Activated CD8-positive, alpha-beta memory T cell treated with anti-CD3 and anti-CD28 coated beads for 48 hours (primary cell): ENCODE results near the gene SPI1.
A peak's percentile ranks its signal among the peaks of the same experiment; 100 is the strongest.

Source experiments
- DNase-seq, 3 experiments: peaks; one replicate each; pipeline ENCODE4 v3.0.0-alpha.2; 2020; ENCODE audit warnings: low read depth in 2 of 3, low spot score in 2 of 3

SPI1 gene

DNA sequence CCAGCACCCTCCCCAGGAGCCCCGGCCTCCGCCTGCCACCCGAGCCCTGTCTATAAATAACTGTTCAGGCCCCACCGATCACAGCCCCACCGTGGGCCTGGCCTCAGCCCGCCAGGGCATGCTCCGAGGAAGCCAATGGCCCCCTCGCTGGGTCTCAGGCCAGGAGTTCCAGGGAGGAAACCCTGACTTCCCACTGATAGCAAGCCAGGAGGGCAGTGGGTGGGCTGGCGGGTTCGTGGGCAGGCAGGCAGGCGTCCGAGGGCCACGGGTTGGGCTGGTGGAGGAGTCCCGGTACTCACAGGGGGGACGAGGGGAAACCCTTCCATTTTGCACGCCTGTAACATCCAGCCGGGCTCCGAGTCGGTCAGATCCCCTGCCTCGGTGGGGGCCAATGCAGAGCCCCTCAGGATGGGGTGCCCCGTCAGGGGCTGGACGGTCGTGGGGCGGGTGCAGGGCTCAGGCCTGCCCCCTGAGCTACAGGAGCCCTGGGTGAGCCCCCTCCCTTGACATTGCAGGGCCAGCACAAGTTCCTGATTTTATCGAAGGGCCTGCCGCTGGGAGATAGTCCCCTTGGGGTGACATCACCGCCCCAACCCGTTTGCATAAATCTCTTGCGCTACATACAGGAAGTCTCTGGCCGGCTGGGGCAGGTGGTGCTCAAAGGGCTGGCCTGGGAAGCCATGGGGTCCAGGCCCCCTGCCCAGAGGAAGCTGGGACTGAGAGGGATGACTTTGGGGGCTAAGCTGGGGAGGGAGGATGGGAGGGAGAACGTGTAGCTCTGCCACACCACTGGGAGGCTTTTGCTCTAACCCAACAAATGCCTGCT, at the start of gene SPI1:
SPI1 (minus strand) TSS at position 538 of the 826 bp plus-strand sequence; CDS start at position 344, 194 bp downstream.
- DNase-seq, result no peak

DNA sequence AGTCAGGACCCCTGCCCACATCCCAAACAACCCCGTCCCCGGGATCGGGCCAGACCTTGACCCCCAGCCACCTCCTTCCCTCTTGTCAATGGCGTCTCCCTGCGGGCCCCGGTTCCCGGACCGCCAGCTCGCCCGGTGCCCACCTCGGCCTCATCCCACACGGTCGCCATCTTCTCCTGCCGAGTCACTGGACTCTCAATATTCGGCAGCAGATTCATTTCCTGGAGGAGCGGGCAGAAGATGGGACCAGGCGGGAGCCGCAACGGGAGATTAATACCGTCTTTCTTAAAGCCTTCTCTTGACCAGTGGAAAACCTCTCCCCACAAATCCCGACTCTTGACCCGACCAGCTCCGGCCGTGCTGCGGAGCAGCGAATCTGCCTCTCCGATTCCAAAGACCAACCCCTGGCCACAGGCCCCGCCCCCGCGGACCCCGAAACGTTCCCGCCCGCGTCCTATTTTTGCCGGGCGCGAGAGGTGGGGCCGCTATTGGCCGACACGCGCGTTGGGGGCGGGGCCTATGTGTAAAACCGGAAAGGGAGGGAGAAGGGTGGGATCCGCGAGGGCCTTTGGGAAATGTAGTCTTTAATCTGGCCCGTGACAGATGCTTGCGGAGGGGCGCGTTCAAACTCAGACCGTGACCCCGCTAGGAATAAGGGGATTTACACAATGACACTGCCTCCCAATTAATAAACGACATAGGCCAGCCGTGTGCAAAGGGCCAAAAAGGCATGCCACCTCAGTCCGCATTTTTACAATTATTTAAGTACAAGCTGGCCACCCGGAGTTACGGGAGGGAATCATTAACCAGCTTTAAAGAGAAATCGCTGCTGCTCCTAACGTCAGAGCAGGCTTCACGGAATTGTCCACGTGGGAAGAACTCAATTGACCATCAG, 48.0 kb upstream of the SPI1 start, which contains the start of gene PSMC3:
PSMC3 (minus strand) TSS at position 378 of the 895 bp plus-strand sequence; CDS start at position 218, 160 bp downstream.
- DNase-seq, result peak; percentile 98 to 99 (median 98)

DNA sequence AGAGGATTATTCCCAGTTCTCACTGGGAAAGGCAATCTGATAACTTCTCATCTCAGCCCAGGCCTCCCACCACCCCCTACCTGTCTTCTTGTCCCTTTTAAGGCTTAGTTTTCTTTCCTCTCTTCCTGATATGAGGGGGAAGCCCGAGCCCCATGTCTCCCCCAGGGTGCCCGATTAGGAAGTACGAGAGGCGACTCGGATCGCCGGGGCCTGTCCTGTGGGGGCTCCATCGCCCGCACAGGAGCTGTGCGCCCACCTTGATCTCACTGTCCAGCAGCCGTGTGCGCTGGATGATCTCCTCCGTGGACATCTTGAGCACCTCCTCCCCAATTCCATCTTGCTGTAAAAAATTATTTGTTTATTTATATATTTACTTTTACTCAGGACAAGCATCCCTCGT, 47.3 kb upstream of the SPI1 start:
- no peak for DNase-seq

DNA sequence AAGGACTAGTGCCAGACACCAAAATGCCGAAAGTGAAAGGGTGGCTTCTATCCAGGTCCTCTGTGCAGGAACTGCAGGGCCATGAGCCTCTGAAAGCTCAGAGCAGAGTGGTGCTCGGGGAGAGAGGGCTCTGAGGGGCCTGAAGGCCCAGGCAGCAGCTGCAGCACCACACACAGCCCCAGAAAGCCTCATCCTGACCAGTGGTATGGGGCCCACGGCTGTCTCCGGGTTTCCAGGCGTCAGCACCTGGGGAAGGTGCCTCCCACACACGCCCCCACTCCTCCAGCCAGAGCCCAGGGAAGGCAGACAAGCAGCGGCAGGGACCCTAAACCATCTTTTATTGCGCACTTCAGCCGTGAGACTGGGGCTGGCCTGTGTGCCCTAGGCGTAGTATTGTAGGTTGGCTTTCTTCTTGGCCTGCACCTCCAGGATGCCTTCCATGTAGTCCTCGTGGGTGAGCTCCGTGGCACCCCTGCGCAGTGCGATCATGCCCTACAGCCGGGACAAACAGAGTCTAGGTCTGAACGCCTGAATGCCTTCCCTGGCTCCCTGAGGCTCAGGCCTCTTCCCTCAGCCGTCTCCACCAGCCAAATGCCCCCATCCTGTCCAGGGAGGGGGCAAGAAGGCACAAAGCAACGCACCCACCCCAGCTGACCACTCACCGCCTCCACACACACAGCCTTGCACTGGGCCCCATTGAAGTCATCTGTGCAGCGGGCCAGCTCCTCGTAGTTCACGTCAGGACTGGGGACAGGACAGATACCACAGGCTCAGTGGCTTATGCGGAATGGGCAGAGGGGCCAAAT, 40.3 kb upstream of the SPI1 start:
- no peak for DNase-seq

DNA sequence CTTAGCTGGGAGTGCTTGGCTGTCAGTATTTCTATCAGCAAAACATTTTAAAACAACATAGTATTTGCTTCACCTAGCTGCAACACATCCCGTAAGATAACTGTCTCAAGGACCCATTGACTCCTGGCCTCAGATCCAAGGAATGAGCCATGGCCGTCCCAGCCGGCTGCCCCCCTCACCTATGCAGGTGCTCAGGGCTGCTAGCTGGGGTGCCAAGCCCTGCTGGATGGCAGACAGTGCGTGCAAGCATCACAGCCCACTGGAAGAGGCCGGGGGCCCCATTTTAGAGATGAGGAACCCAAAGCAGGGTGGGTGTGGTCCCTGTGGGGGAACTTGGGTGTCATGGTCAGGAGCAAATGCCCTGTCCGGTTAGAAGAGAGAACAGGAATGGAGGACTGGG, 39.4 kb upstream of the SPI1 start:
- DNase-seq, result no peak

DNA sequence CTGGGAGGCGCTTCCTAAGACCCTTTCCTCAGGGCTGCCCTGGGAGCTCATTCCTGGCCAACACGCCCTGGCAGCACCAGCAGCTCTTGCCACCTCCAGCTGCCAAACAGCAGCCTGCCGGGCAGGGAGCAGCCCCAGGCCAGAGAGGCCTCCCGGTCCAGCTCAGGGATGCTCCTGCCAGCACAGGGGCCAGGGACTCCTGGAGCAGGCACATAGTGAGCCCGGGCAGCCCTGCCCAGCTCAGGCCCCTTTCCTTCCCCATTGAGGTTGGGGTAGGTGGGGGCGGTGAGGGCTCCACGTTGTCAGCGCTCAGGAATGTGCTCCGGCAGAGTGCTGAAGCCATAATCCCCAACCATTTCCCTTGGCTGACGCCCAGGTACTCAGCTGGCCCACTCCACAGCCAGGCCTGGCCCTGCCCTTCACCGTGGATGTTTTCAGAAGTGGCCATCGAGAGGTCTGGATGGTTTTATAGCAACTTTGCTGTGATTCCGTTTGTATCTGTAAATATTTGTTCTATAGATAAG, 37.7 kb upstream of the SPI1 start:
- no peak for DNase-seq

DNA sequence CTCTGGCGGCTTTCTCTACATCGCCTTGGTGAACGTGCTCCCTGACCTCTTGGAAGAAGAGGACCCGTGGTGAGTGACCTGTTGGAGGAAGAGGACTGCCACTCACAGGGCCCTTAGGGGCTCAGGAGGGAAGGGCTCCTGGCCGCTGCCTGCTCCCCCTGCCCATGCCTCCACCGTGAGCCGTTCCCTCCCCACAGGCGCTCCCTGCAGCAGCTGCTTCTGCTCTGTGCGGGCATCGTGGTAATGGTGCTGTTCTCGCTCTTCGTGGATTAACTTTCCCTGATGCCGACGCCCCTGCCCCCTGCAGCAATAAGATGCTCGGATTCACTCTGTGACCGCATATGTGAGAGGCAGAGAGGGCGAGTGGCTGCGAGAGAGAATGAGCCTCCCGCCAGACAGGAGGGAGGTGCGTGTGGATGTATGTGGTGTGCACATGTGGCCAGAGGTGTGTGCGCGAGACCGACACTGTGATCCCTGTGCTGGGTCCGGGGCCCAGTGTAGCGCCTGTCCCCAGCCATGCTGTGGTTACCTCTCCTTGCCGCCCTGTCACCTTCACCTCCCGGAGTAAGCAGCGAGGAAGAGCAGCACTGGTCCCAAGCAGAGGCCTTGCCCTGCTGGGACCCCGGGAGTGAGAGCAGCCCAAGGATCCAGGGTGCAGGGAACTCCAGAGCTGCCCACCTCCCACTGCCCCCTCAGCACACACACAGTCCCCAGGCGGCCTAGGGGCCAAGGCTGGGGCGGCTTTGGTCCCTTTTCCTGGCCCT, 36.9 kb upstream of the SPI1 start:
- no peak for DNase-seq

DNA sequence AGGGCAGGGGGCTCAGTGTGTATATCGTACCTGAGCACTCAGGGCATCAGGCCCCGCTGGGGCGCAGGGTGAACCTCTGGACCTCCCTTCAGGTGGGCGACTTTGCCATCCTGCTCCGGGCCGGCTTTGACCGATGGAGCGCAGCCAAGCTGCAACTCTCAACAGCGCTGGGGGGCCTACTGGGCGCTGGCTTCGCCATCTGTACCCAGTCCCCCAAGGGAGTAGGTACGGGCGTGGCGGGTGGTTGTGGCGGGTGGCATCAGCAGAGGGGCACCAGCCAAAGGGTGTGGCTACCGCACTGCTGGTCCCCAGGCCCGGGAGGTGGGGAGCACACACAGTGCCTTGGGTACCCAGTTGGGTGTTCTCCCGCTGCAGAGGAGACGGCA, 36.3 kb upstream of the SPI1 start:
- DNase-seq, result no peak

DNA sequence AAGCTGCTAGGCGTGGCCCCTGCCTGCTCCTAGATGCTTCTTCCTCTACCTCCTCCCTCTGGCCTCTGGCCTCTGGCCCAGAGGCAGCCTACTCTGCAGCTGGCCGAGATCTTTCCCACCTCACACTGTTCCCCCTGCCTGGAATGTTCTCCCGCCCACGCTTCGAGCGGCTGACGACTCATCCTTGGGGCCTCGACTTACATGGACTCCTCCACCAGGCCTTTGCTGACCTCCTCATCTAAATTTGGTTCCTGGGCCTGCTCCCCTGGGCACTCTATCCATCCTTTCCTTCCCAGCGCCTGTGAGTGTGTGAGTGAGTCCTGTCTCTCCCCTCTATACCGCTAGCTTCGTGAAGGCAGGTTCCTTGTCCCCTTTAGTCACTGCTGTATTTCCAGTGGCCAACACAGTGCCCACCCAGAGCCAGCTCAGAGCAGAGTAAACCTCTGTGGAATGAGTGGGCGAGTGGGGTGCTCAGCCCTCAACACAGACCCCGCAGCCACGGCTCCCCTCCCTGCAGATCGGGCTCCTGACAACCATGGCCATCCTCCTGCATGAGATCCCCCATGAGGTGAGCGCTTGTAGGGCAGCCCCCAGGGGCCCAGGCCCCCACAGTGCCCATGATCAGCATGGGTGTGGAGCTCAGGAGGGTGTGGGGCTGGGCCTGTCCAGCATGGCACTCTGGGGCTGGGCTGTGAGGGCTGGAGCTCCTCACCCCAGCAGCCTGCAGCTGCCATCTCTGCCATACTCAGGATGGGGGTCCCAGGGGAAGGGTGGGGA, 35.7 kb upstream of the SPI1 start:
- no peak for DNase-seq

DNA sequence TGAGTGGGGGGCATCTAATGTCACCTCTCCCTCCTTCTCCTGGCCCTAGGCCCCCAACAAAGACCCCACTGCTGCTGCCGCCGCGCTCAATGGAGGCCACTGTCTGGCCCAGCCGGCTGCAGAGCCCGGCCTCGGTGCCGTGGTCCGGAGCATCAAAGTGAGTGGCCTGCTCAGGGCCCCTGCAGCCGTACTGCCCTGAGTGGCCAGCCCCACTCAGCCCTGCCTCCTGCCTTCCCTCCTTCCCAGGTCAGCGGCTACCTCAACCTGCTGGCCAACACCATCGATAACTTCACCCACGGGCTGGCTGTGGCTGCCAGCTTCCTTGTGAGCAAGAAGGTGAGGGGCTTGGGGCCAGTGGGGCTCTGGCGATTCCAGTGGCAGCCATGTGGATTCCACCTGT, 35.0 kb upstream of the SPI1 start:
- DNase-seq, result no peak

DNA sequence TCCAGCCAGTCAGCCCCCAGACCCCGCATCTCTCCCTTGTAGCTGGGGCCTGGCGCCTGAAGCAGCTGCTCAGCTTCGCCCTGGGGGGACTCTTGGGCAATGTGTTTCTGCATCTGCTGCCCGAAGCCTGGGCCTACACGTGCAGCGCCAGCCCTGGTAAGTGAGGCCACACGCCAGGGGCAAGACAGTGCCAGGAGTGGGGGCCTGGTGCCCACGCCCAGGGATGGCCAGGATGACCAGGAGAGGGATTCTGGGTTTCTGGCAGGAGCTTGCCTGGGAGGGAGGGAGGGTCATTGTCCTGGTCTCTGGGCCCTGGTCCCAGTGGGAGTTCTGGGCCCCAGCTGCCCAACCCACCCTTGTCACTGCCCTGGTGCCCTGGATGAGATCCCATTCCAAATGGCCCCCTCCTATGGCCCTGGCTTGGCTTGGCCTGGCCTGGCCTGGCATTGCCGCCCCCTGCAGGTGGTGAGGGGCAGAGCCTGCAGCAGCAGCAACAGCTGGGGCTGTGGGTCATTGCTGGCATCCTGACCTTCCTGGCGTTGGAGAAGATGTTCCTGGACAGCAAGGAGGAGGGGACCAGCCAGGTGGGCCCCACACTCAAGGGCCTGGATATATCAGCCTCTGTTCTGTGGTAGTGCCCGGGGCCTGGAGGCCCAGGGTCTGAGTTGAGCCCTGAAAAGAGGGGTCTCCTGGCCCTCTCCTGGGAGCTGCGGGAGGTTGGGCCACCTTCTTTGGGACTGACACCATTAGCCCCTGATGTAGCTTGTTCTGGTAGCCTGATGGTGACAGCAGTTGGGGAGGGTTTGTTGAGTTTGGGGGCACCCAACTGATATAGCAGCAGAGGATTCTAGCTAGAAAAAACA, 33.8 kb upstream of the SPI1 start:
- peak in 1 of 3 experiments; percentile 47 for DNase-seq

DNA sequence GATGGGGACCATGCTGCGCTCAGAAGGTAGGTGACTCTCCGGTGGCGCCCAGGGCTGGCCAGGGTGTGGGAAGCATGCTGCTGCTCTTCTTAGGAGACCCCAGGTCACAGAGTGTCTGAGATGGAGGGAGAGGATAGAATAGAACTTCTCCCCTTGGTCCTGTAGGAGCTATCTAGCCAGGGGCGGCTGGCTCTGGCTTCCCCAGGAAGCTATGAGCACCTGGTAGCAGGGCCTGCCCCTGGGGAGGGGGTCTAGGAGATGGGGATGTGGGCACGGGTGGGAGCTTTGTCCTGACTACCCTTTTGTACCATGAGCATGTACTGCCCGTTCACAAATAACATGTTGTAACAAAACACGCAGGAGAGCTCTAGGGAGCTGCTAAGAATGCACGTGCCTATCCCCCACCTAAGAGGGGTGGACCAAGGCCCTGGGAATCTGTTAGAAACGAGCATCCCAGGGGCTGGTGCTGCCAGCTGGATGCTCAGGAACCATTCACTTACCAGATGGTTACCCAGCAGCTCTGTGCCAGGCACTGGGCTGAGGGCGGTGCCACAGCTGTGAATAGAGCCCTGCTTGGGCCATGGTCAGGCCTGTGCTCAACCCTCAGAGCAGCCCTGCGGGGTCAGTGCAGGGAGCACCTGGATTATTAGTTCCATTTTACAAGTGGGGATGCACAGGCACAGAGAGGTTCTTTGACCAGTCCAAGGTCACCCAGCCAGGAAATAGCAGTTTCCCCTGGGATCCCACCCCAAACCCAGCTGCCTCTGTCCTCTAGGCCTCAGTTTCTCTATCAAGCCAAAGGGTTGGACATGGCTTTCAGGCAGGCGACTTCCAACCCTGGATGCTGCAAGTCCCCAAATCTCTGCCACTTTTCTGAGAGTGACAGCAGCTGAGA, 32.3 kb upstream of the SPI1 start:
- no peak for DNase-seq

DNA sequence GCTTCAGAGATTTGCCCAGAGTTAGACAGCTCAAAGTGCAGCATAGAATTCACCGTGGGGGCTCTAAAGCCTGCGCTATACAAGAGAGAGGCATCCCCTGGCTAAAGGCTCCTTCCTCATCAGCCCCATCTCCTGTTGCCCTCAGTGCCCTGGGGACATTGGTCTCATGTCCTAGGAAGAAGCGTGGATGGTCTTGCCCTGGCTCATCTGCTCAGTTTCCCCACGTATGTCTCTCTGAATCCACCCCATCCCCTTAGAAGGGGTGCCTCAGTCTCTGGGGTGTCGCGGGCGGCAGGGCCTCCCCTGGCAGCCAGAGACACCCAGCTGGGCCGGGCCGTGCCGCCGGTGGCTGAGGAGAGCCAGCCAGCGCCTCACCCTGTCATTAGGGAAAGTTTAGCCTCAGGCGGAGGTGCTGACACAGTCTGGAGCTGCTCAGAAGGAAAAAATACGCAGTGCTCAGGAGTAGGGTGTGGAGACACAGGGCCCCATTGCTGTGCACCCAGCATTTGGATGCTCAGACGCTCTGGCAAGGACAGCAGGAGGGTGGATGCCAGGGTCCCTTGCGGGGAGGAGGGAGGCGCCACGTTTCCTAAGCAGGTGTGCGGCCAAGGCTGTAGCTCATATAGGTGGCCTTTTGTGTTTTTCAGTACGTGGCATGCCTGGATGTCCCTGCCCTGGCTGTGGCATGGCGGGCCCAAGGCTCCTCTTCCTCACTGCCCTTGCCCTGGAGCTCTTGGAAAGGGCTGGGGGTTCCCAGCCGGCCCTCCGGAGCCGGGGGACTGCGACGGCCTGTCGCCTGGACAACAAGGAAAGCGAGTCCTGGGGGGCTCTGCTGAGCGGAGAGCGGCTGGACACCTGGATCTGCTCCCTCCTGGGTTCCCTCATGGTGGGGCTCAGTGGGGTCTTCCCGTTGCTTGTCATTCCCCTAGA, 31.4 kb upstream of the SPI1 start:
- DNase-seq, result no peak

DNA sequence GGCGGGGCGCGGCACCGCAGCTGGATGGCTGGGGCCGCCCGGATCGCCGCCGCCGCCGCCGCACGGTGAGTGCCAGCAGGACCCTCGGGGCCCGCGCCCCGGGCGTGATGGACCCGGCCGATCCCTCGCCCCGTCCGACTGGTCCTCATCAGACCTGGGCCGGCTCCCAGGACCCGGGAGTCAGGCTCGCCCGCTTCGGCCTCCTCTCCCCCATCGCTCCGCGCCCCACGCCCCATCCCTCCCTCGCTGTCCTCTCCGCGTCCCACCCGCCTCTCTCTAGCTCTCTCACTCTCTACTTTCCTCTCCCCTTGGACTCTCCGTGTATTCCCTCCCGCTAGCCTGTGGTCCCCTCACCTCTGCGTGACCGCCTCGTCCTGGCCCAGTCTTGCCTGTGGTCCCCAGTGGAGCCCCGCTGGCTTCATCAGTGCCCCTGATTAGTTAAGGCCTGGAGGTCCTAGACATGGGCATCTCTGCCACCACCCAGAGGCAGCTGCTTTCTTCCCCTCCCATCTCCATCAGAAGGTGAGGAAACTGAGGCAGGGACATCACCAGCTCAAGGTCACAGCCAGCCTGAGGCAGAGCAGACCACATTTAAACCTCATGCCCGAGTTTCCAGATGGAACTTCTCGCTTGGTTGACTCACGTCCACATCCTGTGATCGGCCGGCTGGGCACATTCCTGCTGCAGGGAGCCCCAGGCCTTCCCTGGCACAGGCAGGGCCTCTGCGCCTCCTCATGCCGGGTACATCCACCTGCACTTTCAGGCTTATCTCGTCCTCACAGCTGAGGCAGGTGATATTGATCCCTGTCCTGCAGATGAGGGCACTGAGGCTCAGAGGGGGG, 30.5 kb upstream of the SPI1 start:
- DNase-seq, result no peak

DNA sequence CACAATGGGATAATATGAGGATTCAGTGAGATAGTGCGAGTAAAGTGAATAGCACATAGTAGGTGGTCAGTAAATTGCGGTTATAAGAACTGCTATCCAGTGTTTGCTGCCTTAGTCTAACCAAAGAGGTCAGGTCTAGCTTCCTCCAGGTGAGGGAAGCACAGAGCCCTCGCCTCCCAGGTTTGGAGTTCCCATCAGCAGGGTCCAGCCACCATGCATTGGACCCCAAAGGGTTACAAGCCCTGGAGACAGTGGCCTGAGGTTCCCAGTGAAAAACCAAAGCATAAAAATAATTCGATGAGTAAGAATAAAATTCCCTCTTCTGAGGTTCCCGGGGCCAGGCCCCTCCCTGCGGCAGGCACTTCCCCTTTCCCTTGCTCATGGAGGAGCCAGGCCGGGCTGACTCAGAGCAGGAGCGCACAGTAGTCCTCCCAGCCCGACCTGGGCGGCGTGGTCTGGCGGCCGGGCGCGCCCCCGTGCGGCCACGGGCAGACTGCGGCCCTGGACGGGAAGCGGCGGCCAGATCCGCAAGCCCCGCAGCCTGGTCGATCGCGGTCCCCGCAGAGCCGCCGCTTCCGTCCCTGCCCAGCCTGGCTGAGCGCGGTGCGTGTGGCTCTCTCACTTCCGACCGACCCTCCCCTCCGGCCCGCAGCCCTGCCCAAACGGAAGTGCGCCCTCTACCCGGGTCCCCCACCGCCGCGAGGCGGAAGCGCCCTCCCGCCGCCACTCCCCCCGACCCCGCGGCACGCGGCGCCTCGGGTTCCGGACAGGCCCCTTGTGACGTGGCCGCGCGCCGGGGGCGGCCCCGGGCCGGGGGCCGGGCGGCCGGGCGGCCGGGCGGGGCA, 29.6 kb upstream of the SPI1 start, which contains the start of gene SLC39A13:
SLC39A13 (plus strand) TSS at position 845 of the 845 bp plus-strand sequence. CDS start 1,505 bp downstream, outside the sequence.
- DNase-seq, result peak; percentile 86 to 93 (median 90)
